ENCODE data around the gene RBM18.

The RBM18 gene

DNA sequence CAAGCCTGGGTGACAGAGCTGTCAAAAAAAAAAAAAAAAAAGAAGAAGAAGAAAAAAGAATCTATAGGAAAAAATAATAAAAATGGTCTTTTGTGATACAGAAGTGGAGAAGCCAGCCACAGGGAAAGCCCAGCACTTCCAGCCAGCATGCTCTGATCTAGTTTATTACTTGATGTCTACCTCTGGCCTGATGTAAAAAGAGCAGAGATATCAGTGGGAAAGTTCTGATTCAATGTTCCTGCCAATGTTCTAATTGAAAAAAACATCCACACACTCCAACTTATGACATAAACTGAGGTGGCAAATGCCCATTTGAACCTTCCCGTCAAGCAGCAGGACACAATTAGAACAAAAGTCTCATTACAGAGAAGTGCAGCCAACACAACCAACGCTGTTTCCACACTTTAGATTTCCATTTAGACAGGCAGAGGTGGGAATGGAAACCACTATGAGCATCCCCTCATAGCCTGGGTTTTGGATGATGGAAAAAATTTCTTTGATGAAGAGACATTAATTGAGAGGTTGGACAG is 5.7 kb downstream of the RBM18 start:
- DNase-seq, result no peak

DNA sequence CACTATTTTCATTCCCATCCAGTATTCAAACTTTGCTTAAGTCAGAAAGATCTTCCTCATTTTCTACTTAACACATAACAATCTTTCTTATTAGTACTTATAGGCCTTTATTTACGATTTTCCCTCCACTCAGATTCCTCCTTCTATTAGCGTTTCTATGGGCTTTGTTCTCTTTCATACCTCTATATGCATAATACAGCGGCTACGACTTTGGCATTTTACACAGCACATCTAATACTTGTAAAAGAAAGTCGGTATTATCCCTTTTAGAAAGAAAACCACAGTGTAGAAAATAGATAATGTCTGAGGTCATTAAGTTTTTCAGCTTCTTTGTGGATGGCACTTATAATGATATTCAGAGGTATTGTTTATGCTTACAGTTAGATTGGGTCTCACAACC is 8.4 kb downstream of the RBM18 start:
- DNase-seq, result no peak

DNA sequence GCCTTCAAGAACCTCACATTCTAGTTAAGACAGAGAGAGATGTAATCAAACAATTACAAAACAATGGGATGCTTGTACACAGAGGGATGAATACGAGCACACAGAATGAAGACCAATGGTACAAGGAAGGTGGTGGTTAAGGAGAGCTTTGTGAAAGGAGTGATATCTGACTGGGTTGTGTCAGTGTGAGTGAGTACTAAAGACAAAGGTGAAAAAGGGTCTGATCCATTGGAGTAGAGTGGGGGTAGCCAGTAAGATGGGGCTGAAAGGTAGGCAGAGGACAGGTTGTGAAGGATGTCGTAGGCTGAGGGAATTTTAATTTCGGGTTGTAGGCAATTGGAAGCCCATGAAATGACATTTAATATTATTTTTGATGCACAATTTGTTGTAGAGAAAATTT is 9.9 kb downstream of the RBM18 start:
- DNase-seq, result no peak

DNA sequence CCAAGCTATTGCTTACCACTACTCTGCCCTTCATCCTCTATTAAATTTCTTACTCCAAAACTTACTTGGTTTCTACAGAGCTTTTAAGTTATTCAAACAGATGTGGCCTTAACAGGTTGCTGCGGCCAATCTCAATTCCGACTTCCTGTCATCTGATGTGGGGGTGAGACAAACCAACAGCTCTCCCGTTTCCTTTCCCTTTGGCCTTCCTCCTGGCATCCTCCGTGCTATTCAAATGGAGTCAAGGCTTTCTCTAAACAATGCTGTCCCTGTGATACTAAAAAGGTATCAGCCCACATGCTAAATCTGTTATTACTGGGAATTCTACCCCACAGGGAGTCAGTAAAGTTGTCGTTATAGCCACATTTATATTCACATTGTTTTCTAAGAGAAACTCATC is 11.8 kb downstream of the RBM18 start:
- DNase-seq, result no peak

DNA sequence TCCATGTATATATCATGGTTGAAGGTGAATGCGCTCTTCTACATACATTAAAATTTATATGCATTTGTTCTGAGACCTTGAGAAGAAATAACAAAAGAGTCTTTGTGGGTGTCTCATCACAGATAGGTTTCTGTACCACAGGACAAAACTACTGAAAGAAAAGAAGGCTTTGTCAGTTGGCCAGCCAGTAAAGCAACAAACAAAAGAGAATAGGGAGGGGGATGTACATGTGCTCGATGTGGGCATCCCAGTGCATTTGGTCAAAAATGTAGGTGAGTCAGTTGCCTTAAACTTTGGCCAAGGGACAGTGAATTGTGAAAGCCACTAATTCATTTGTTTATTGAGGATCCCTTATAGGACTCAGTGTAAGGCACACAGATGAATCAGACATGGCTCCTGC is 13.3 kb downstream of the RBM18 start:
- no peak for DNase-seq

DNA sequence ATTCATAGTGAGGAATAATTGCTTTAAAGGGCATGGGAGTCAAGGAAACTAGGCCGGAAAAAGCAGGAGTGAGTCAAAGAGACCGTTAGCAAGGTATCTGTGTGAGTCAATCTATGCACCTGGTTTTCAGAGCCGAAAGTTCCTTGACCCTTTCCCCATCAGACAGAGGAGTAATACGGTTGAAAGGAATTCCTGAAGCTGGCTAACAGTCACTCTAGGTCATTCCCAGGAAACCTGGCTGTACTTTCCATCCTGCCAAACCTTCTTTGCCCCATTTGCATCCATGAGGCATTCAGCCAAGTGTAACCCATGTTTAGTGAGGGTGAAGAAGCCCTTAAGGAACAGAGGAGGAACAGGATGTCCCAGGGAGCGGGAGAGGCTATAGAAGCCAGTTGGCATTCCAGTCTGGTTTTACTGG is 16.2 kb downstream of the RBM18 start:
- no peak for DNase-seq

DNA sequence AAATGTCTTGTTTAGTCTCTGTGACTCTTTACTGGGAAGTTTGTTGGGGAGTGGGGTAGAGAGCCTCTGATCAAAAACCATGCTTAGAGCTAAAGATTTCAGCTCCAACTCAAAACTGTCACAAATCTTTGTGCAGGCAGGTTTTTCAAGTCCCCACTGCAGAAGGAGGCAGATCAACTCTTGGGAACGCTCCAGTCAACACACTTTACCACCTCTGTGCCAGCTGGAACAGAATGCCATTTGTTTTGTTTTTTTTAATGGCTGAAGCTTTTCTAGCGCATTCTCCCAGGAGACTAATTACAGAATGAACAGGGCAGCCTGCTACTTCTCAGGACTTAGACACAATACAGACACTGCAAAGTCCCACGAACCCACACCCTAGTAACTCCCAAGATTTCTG is 18.0 kb downstream of the RBM18 start:
- no peak for DNase-seq

DNA sequence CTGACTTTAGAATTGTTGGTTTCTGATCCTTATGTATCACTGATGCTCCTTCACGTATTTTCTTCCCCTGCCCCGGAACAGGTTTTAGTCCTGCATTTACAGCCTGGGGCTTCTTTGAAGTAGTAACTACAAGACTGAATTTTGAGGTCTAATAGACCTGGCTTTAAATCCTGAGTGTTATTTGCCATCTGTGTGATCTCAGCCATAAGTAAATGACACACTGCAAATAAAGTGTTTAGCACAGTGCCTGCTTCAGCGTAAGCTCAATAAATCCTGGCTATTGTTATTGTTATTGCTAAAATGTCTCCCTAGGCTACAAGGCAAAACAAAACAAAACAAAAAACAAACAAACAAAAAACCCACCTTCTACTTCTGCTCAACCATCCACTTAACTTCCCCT is 20.3 kb downstream of the RBM18 start:
- DNase-seq, result no peak

DNA sequence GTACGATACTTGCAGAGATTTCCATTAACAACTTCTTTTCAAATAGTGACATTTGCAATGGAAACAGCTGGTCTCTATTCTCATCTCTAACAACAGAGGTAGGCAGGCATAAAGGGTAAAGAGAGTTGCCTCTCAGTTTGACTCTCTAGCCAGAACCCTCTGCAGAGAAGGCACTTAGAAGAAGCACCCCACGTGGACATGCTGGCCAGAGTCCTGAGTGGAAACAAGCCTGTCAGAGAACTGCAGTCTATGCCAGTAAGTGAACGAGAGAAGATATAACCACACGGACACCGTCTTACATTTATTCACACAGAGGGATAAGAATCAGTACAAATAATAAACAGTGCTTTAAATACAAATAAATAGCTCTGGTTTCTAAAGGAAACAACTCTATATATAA is 24.9 kb downstream of the RBM18 start:
- peak in 6 of 56 donors; percentile 16 to 32 (median 26) for DNase-seq

DNA sequence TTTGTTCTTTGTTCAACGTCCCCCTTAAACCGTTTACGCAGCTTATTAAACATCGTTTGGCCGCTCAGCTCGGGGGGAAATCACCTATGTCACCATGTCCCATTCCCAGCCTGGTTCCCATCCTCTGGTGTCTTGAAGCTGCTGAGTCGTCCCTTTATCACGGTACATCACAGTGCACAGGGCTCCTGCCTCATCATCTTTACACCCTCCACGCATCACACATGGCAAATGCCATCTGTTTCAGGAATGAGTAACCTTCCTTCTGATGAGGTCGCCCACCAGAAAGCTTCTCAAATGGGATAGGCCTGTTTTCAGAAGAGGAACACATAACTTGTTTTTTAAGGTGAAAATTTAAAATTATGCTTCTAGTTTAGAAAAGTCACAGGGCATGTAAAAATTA is 28.0 kb downstream of the RBM18 start:
- peak in 4 of 56 donors; percentile 5 to 50 (median 21) for DNase-seq

DNA sequence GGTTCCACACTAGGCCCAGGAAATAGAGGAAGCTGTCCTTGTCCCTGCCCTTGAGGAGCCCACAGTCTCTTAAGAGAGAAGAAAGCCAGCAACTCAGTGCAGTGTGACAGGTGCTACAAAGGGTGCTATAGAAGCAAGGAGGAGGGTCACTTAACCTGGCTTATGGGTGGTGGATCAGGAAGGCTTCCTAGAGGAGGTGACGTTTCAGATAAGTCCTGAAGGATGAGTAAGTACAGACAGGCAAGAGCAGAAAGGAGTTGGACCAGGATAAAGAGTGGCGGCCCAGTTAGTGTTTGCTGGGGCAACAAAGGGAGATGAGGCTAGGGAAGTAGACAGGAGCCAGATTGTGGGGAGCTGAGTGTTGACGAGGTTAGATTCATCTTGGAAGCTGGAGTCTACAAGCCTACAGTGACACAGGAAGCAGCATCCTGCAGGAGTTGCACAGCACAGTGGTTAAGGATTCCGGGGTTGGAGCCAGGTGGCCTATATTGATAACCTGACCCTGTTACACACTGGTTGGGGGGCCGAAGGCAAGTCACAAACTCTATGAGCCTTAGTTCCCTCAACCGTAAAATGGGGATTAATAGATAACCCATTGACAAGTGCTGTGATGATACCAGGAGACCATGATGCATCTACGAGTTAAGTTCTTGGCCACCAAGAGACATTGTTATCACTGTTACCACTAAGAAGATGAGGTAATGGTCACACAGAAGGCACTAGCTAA is 30.5 kb downstream of the RBM18 start:
- no peak for DNase-seq

DNA sequence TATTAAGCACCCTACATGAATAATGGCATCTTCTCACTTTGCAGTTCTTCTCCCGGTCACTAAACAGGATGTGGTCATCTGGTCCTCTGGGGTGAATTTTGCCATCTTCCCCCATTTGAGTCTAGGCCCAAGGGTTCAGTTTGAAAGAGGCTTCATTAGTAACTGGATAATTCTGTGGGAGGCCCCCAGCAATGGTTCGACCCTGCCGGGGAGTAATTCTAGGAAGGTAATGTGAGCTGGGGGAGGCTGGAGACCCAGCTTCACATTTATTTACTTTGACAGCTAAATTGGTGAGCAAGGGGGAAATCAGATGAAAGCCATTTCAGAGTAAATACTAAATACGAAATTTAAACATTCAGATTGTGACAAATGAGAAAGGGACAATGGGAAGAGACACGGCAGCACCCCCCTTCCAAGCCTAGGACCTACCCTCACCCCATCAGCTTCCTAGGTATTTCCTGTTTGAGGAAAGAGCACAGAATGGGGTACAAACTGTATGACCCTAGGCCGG is 31.8 kb downstream of the RBM18 start:
- DNase-seq, result no peak

DNA sequence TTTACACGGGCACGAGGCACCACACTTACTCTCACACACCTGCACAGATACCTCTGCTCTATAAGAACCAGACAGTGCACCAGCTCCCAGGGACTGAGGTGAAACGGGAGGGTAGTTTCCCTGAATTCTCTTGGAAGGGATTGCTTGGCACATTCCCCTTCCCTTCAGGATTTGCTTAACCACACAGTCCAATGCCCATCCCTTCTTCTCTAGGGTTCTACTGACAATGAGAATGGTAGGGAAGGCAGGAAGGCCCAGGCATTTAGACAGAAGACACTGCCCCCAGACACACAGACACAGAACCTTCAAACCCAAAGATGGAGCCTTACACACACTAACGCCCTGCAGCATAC is 35.2 kb downstream of the RBM18 start:
- DNase-seq, result no peak

DNA sequence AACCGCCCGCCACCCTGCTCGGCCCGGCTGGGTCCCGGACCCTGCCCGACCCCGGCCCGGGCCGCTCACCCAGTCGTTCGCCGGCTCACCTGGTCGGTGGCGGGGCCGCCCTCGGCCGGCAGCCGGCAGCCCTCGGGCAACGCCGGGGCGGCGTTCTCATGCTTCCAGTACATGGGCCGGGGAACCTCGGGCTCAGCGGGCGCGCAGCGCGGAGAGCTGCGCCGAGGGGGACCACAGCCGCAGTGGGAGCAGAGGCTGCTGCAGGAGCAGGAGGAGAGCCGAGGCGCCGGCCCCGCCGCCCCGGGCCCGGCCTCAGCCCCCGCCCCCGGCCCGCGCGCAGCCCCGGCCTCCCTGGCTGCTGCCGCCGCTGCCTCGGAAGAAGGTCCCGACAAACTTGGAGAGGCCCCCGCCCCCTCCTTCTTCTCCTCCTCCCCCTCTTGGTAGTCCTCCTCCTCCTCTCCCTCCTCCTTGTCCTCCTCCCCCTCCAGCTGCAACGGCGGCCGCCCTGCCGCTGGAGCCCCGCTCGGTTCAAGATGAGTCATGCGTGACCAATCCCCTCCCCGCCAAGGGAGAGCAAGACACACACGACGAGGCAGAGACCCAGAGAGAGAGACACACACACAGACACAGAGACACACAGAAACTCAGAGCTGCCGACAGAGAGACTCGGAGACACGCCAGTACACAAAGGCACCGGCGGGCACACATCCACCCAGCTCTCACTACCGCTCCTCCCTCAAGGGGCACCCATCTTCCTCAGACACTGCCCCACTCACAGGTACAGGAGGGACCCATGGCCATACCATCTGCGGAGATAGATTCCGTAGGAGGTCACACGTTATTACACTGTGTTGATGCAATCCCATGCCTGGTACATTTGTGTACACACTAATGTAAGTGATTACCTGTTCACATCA is 35.8 kb downstream of the RBM18 start, which contains the start of gene LHX6:
TSS of gene LHX6 (minus strand) at position 390 of the 917 bp plus-strand sequence. CDS start at position 173, 217 bp downstream.
- peak in 2 of 56 donors; percentile 28 to 52 for DNase-seq

DNA sequence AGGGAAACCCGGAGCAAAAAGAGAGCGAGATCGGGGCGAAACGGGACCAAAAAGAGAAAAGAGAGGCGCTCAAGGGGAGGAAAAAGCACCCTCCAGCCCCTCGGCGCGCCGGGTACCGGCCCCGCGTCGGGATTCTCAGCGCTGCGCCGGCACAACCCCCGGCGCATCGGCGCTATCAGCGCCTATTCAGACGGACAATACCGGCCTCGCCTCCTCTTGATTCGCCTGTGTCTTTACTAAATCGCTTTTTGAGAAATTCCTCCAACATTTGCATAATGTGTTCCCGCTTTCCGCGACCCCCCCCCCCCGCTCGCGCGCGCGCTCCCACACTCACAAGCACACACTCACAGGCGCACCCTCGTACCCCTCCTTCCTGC is 36.5 kb downstream of the RBM18 start:
- no peak for DNase-seq

DNA sequence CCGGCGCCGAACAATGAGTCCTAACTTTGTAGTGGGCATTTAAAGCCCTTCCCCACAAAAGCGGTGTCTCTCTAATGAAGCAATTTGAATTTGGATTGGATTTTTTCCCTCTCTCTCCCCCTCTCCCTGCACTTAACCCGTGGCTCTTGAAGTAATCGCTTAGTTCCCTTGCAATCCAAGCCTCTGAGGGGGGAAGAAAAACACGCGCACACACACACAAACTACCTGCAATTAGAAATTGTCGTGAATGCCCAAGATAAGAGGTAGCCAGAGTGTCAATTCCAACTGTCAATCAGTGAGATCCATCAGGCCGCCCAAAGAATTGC is 37.1 kb downstream of the RBM18 start:
- no peak for DNase-seq

DNA sequence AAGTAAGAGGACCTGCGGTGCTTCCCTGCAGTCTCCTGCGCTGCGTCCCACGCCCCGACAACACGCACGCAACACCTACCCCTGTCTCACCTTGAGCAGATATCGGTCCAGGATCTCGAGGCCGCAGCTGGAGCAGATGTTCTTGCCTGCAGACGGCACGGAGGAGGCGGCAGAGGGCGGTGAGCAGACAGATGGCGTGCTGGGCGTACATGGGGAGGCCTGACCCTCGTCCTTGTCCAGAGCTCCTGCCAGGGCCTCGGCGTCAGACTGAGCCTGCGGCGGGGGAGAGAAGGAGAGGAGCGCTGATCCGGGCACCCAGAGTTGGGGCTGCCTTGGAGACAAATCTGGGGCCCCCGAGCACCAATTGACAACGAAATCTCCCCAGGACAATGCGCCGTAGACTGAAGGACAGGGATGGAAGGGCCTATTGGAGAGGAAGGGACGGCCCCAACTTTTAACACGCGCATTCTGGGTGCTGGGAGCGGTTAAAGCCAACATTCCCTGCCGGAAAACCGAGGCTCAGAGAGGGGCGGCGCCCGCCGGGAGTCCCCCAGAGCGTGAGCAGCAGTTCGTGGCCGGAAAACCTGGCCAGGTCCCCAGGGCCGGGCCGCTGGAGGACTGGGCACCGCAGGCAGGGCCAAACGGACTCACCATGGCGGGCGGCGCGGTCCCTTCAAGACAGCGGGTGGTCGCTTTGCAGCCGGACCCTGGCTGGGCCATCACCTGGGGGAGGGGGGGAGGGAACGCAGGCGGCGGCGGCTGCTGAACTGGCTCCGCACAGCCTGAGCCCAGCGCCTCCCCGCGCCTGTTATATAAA is 37.7 kb downstream of the RBM18 start:
- DNase-seq, result no peak

DNA sequence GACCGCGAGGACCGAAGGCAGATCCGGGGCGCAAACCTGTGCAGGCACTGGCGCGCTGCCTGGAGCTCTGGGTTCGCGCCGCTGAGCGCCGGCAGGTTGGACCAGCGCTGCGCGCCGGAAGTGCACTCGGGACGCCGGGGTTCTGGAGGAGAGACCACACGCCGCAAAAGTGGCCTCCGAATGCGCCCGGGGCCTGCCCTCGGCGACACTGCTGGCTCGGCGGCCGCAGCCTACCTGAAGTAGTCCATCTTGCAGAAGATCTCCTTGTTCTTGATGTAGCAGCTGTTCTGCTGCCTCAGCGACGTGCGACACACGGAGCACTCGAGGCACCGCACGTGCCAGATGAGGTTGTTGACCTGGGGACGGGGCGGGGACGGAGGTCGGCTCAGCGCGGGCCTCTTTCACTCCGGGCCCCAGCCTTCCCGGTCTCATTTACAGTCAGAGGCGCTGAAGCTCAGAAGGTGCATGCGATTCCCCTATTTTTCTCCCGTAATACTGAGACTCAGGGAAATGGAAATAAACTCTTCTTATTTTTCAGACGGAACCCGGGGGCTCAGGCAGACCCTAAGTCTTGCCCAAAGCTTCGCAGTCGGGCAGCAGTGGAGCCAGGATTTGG is 38.4 kb downstream of the RBM18 start:
- no peak for DNase-seq

DNA sequence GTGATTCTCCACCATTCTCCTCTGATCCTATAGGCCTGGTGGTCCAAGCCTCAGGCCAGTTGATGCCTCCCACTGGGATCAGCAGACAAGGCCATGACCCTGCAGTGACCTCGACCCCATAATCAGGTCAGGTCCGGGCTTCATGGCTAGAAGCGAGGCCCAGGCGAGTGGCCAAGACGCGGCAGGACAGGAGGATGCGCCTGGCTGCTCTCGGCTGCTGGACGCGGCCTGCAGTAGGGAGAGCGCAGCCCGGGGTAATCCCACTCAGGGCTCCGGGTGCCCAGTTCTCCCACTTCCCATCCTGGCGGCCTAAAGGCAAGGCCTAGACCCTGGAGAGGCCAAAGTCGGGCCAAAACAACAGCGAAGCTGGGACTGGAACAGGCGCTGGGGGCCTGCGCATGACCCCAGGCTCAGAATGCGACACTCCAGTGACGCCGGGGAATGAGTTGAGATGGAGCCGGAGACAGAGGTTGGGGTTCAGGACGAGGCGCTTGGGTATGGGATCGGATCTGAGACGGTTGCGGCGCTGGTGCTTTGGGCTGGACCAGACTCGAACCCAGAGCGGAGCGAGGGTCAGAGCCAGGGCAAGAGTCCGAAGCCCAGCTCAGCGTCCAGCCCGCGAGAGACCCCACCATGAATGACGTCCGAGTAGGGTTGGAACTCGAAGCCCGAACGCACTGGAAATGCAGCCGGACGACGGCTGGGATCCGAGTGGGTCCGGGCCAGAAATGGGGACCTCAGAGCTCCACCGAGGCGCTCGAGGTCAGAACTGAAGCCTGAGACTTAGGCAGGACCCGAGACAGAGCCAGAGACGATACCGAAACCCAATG is 39.1 kb downstream of the RBM18 start:
- no peak for DNase-seq

DNA sequence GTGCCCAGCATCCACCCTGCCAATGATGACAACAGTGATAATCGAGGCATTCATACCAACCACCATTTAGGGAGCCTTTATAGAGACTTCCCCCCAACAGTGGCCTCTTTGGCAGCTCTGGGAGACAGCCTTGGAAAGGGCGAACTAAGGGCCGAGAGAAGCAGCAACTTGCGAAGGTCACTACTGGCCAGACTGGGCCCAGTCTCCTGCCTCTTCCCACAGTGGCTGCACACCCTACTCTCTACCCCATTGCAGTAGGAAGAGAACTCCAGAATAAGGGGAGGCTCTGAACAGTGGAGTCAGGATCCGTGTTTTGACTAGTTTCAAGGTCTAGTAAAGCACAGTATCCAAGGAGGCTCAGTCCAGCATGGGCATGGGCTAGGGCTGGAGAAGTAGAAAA is 41.2 kb downstream of the RBM18 start:
- DNase-seq, result no peak

All from nucleus accumbens (tissue), 56 donors.